Psoas muscle (tissue), 8 donors: ENCODE results near the gene RPL19. TPM values are rescaled to one million over a fixed set of nuclear protein-coding genes. Genes with fewer than 3 reads are reported as not detected.
A peak's percentile ranks its signal among the peaks of the same experiment; 100 is the strongest.

ENCODE experiments used
- ATAC-seq, 4 donors: fragments of 200-7000 bp; cut with Tn5 transposase; one replicate each; pipeline ENCODE4 v1.9.1; 2020; ENCODE audit warnings: moderate library complexity in 3 of 4, mild to moderate bottlenecking in 2 of 4
- DNase-seq, 2 donors: peaks; one replicate each; pipeline ENCODE4 v3.0.0-alpha.2; 2020
- H3K27ac ChIP-seq: fragments of 200-600 bp; one replicate; pipeline ENCODE4 v1.8.0; 2022
- H3K27me3 ChIP-seq, 3 donors: fragments of 200-600 bp in 1 of 3; one replicate each; pipeline versions ENCODE4 v1.6.1 to v1.8.0; 2013 to 2022; ENCODE audit warnings: low read length in 2 of 3, mild to moderate bottlenecking in 2 of 3, moderate library complexity in 1 of 3; ENCODE audit not compliant: insufficient read depth in 3 of 3
- H3K36me3 ChIP-seq, 2 donors: fragments of 200-600 bp in 1 of 2; one replicate each; pipeline versions ENCODE4 v1.6.1 to v1.8.0; 2013 to 2022; ENCODE audit warnings: low read depth in 1 of 2, mild to moderate bottlenecking in 1 of 2, moderate library complexity in 1 of 2; ENCODE audit not compliant: insufficient read depth in 1 of 2
- H3K4me1 ChIP-seq: fragments of 200-600 bp; one replicate; pipeline ENCODE4 v1.8.0; 2022
- H3K4me3 ChIP-seq: fragments of 200-600 bp; one replicate; pipeline ENCODE4 v1.8.0; 2022; ENCODE audit warnings: mild to moderate bottlenecking
- H3K9me3 ChIP-seq: fragments of 200-600 bp; one replicate; pipeline ENCODE4 v1.8.0; 2022
- CTCF ChIP-seq: fragments of 200-600 bp; IDR thresholded peaks from one replicate; pipeline ENCODE4 v1.8.0; 2022; ENCODE audit warnings: antibody characterized with exemption
- WGBS, 3 donors: extraction: QIAGEN DNeasy Blood & Tissue Kit; methylation state at CpG; one replicate each; pipeline versions ENCODE4 v1.1.6 to v1.1.7; 2013; 5-methylcytosine and 5-hydroxymethylcytosine counted together
- intact Hi-C, 2 donors: fragments of 100-400 bp; cut with DNase I; formaldehyde crosslinking; loops; one replicate each; pipeline versions ENCODE4 v1.11.0 to v1.14.2; 2022
- polyA plus RNA-seq, 3 donors: library from polyadenylated mRNA; stranded (reverse); fragments of 200-250 nt; gene quantifications; one replicate each; pipeline ENCODE4 v1.2.3, GENCODE V29; 2013
- total RNA-seq, 4 donors: library from RNA; stranded (reverse); fragmentation: NEBNext Ultra II Directional in 2 of 4; extraction: Animal tissue kit (Norgen Biotek cat#: 25700) in 2 of 4; gene quantifications; one replicate each; pipeline versions ENCODE4 v1.2.1 to v1.2.4, GENCODE V29; 2021 to 2023
- donor health status: healthy with polysubstance abuse.
- donor health status: DM: no; HTN: no; CAD: no; lungs with moderate emphysema.
- donor health status: Bipolar disorder and iron deficiency.
- donor health status: healthy.
- donor health status: DM: yes; HTN: yes; CAD: no.
- donor health status: DM: no; HTN: no; CAD: no.
- donor health status: DM: no; HTN: no; CAD: no.
- donor health status: DM: yes; HTN: yes; CAD: no.

Gene RPL19
- total and polyA plus RNA-seq, 7 donors, result 1,146 to 3,039 (median 1,520) TPM

GRCh38 chr17:39173526-39174274, 26.4 kb upstream of the RPL19 start:
- 31 to 49% (median 32%) methylated on average over 10 of the region's 10 CpGs for WGBS, 3 donors
- Histone ChIP-seq H3K36me3 (peaks cover 3 to 35% of the 10 kb centered on the region in 2 donors), H3K4me3 (no peak overlapping the region), H3K4me1 (peaks cover 34% of the 10 kb centered on the region), H3K9me3 (no peaks in the 10 kb centered on the region), H3K27ac (peak overlapping the region; percentile 81), H3K27me3 (no peaks in the 10 kb centered on the region)
- no peak for DNase-seq
- intact Hi-C loops, result no loop called here
- peak; percentile 11 to 29 (median 18) for ATAC-seq
- no peak for TF ChIP-seq CTCF

GRCh38 chr17:39174920-39175694, 25.0 kb upstream of the RPL19 start:
- Histone ChIP-seq H3K36me3 (peaks cover 3 to 49% of the 10 kb centered on the region in 2 donors), H3K27me3 (no peaks in the 10 kb centered on the region), H3K27ac (peak overlapping the region; percentile 81), H3K9me3 (no peaks in the 10 kb centered on the region), H3K4me3 (no peak overlapping the region), H3K4me1 (peaks cover 37% of the 10 kb centered on the region)
- ATAC-seq (peak; percentile 55 to 75 (median 63)), DNase-seq (peak; percentile 84 to 90)
- intact Hi-C loops, result no loop called here
- 49 to 57% (median 56%) methylated on average over 31 to 35 of the region's 35 CpGs for WGBS, 3 donors
- TF ChIP-seq CTCF, result peak; percentile 87

GRCh38 chr17:39175695-39176093, 24.4 kb upstream of the RPL19 start:
- DNase-seq (peak; percentile 52 to 80), ATAC-seq (peak; percentile 60 to 79 (median 75))
- 34 to 54% (median 38%) methylated on average over 10 of the region's 10 CpGs for WGBS, 3 donors
- no peak for TF ChIP-seq CTCF
- peak overlapping the region; percentile 81 for H3K27ac ChIP-seq
- no peaks in the 10 kb centered on the region for H3K27me3 ChIP-seq
- peaks cover 37% of the 10 kb centered on the region for H3K4me1 ChIP-seq
- H3K9me3 ChIP-seq, result no peaks in the 10 kb centered on the region
- peaks cover 3 to 55% of the 10 kb centered on the region in 2 donors for H3K36me3 ChIP-seq
- intact Hi-C loops, result no loop called here
- no peak overlapping the region for H3K4me3 ChIP-seq

- ATAC-seq (peak in 2 of 4 donors; percentile 2 to 7), DNase-seq (no peak)
- no peaks in the 10 kb centered on the region for H3K9me3 ChIP-seq
- H3K27ac ChIP-seq, result peak overlapping the region; percentile 81
- peaks cover 3 to 71% of the 10 kb centered on the region in 2 donors for H3K36me3 ChIP-seq
- no peak overlapping the region for H3K4me3 ChIP-seq
- WGBS, 3 donors, result 75 to 85% (median 82%) methylated on average over 12 of the region's 12 CpGs
- H3K4me1 ChIP-seq, result peaks cover 37% of the 10 kb centered on the region
- intact Hi-C loops, result no loop called here
- no peaks in the 10 kb centered on the region for H3K27me3 ChIP-seq
- TF ChIP-seq CTCF, result no peak
Measured at GRCh38 chr17:39177256-39177655, 22.8 kb upstream of the RPL19 start.
